ENCODE data around the gene PTGIS.

GRCh38 chr20:49482173-49482572 lies 85.8 kb downstream of the PTGIS start:
- TF ChIP-seq CTCF (IDR thresholded peaks at IDR 0.05; ENCODE audit: extremely low read depth in 1 of 2, insufficient read depth in 1 of 2, low read depth in 1 of 2, low read length in 2 of 2) (no peak), POLR2AphosphoS5 (IDR thresholded peaks at IDR 0.05; ENCODE audit: insufficient read depth, low read depth, low read length) (no peak), POLR2A (IDR thresholded peaks at IDR 0.05; ENCODE audit: low read depth, low read length) (no peak), MYC (IDR thresholded peaks at IDR 0.05; ENCODE audit: low read depth, low read length) (no peak), FOS (IDR thresholded peaks at IDR 0.05; ENCODE audit: borderline replicate concordance, insufficient read depth, low read length) (no peak), MAX (IDR thresholded peaks at IDR 0.05; ENCODE audit: insufficient read depth, insufficient read length) (no peak), JUN (IDR thresholded peaks at IDR 0.05; ENCODE audit: borderline replicate concordance, insufficient read depth, insufficient read length, low read depth) (no peak), EZH2 (IDR thresholded peaks at IDR 0.05; ENCODE audit: borderline replicate concordance, low read depth, low read length, severe bottlenecking) (no peak), GATA2 (IDR thresholded peaks at IDR 0.05; ENCODE audit: insufficient read depth, insufficient read length, low read depth, low read length) (no peak)
